ENCODE results near the gene ZNF804B.

Gene ZNF804B

GRCh38 chr7:89104748-89105685, 345.5 kb downstream of the ZNF804B start:
- H3K4me3 ChIP-seq (ENCODE audit: low read depth, low read length) = no peak overlapping the region
- peak; percentile 21 for DNase-seq (ENCODE audit: low read depth, low spot score)
- no peak for TF ChIP-seq CTCF (IDR thresholded peaks at IDR 0.05; ENCODE audit: insufficient read depth, low read length, missing control alignments)
- POLR2A ChIA-PET = no interaction called here
- CTCF ChIA-PET = no interaction called here

GRCh38 chr7:89123871-89124270, 364.4 kb downstream of the ZNF804B start:
- no peak overlapping the region for H3K4me3 ChIP-seq (ENCODE audit: low read depth, low read length)
- DNase-seq (ENCODE audit: low read depth, low spot score) = no peak
- ChIA-PET POLR2A (no interaction called here), CTCF (no interaction called here)
- no peak for TF ChIP-seq CTCF (IDR thresholded peaks at IDR 0.05; ENCODE audit: insufficient read depth, low read length, missing control alignments)

GRCh38 chr7:89129600-89130375, 370.3 kb downstream of the ZNF804B start:
- ChIA-PET CTCF (no interaction called here), POLR2A (no interaction called here)
- H3K4me3 ChIP-seq (ENCODE audit: low read depth, low read length) = no peak overlapping the region
- DNase-seq (ENCODE audit: low read depth, low spot score) = no peak
- TF ChIP-seq CTCF (IDR thresholded peaks at IDR 0.05; ENCODE audit: insufficient read depth, low read length, missing control alignments) = no peak

GRCh38 chr7:89133357-89133756, 373.9 kb downstream of the ZNF804B start:
- TF ChIP-seq CTCF (IDR thresholded peaks at IDR 0.05; ENCODE audit: insufficient read depth, low read length, missing control alignments) = no peak
- no peak overlapping the region for H3K4me3 ChIP-seq (ENCODE audit: low read depth, low read length)
- no peak for DNase-seq (ENCODE audit: low read depth, low spot score)
- POLR2A ChIA-PET = no interaction called here
- CTCF ChIA-PET = no interaction called here

- CTCF ChIA-PET = no interaction called here
- H3K4me3 ChIP-seq (ENCODE audit: low read depth, low read length) = no peak overlapping the region
- no peak for TF ChIP-seq CTCF (IDR thresholded peaks at IDR 0.05; ENCODE audit: insufficient read depth, low read length, missing control alignments)
- DNase-seq (ENCODE audit: low read depth, low spot score) = no peak
- POLR2A ChIA-PET = no interaction called here
Measured at GRCh38 chr7:89133819-89134218, 374.3 kb downstream of the ZNF804B start.

GRCh38 chr7:89145801-89146200, 386.3 kb downstream of the ZNF804B start:
- POLR2A ChIA-PET = no interaction called here
- no peak for TF ChIP-seq CTCF (IDR thresholded peaks at IDR 0.05; ENCODE audit: insufficient read depth, low read length, missing control alignments)
- DNase-seq (ENCODE audit: low read depth, low spot score) = no peak
- H3K4me3 ChIP-seq (ENCODE audit: low read depth, low read length) = no peak overlapping the region
- CTCF ChIA-PET = no interaction called here
